Adipocyte (in vitro differentiated cells): ENCODE results near the gene ADCY5.
A peak's percentile ranks its signal among the peaks of the same experiment; 100 is the strongest.

Experiments used
- DNase-seq: peaks from one replicate; pipeline ENCODE4 v3.0.0-alpha.2; 2015; ENCODE audit warnings: low read depth
- H3K27me3 ChIP-seq: replicated peaks from 2 replicates; pipeline ENCODE4 v1.7.0; 2013; ENCODE audit warnings: mild to moderate bottlenecking, low read length, moderate library complexity; ENCODE audit not compliant: control insufficient read depth, insufficient read depth
- H3K36me3 ChIP-seq: 2 replicates; pipeline ENCODE4 v1.7.0; 2013; ENCODE audit warnings: low read length, mild to moderate bottlenecking, moderate library complexity; ENCODE audit not compliant: control insufficient read depth, insufficient read depth, severe bottlenecking
- H3K4me1 ChIP-seq: 2 replicates; pipeline ENCODE4 v1.7.0; 2013; ENCODE audit warnings: mild to moderate bottlenecking, low read length, moderate library complexity; ENCODE audit not compliant: control insufficient read depth, insufficient read depth
- H3K4me3 ChIP-seq: 2 replicates; pipeline ENCODE4 v1.7.0; 2013; ENCODE audit warnings: mild to moderate bottlenecking, low read length, moderate library complexity
- H3K9ac ChIP-seq: 2 replicates; pipeline ENCODE4 v1.7.0; 2013; ENCODE audit warnings: mild to moderate bottlenecking, low read length, moderate library complexity
- H3K9me3 ChIP-seq: 2 replicates; pipeline ENCODE4 v1.7.0; 2013; ENCODE audit warnings: mild to moderate bottlenecking, low read length, moderate library complexity; ENCODE audit not compliant: control insufficient read depth

The ADCY5 gene

GRCh38 chr3:123401836-123402530, 46.9 kb downstream of the ADCY5 start:
- Histone ChIP-seq H3K9ac (no peak overlapping the region), H3K27me3 (peaks cover 44% of the 10 kb centered on the region)
- no peak for DNase-seq

GRCh38 chr3:123400169-123400568, 48.7 kb downstream of the ADCY5 start:
- Histone ChIP-seq H3K4me1 (peaks cover 34% of the 10 kb centered on the region), H3K9me3 (no peaks in the 10 kb centered on the region), H3K4me3 (no peak overlapping the region), H3K27me3 (peaks cover 45% of the 10 kb centered on the region), H3K36me3 (no peaks in the 10 kb centered on the region), H3K9ac (peak overlapping the region; percentile 72)
- no peak for DNase-seq

More at GRCh38 chr3:123401836-123402530, 46.9 kb downstream of the ADCY5 start:
- peaks cover 42% of the 10 kb centered on the region for H3K4me1 ChIP-seq
- H3K9me3 ChIP-seq, result no peaks in the 10 kb centered on the region
- no peaks in the 10 kb centered on the region for H3K36me3 ChIP-seq
- no peak overlapping the region for H3K4me3 ChIP-seq

- no peaks in the 10 kb centered on the region for H3K36me3 ChIP-seq
- DNase-seq, result no peak
- no peaks in the 10 kb centered on the region for H3K9me3 ChIP-seq
- H3K4me3 ChIP-seq, result no peak overlapping the region
- peak overlapping the region; percentile 54 for H3K9ac ChIP-seq
- H3K4me1 ChIP-seq, result peaks cover 32% of the 10 kb centered on the region
- peaks cover 40% of the 10 kb centered on the region for H3K27me3 ChIP-seq
Observed at GRCh38 chr3:123399653-123400052, 49.2 kb downstream of the ADCY5 start.

GRCh38 chr3:123397921-123398785, 50.7 kb downstream of the ADCY5 start:
- Histone ChIP-seq H3K27me3 (peaks cover 34% of the 10 kb centered on the region), H3K9me3 (no peaks in the 10 kb centered on the region), H3K4me1 (peaks cover 26% of the 10 kb centered on the region), H3K4me3 (no peak overlapping the region), H3K9ac (peak overlapping the region; percentile 16), H3K36me3 (no peaks in the 10 kb centered on the region)
- no peak for DNase-seq

- no peaks in the 10 kb centered on the region for H3K9me3 ChIP-seq
- H3K4me1 ChIP-seq, result peaks cover 27% of the 10 kb centered on the region
- no peak for DNase-seq
- H3K4me3 ChIP-seq, result no peak overlapping the region
- peaks cover 31% of the 10 kb centered on the region for H3K27me3 ChIP-seq
- H3K9ac ChIP-seq, result peak overlapping the region; percentile 12
- no peaks in the 10 kb centered on the region for H3K36me3 ChIP-seq
Observed at GRCh38 chr3:123397050-123397590, 51.8 kb downstream of the ADCY5 start.

- peak overlapping the region; percentile 12 for H3K9ac ChIP-seq
- no peaks in the 10 kb centered on the region for H3K36me3 ChIP-seq
- no peaks in the 10 kb centered on the region for H3K9me3 ChIP-seq
- H3K27me3 ChIP-seq, result peaks cover 24% of the 10 kb centered on the region
- no peak overlapping the region for H3K4me3 ChIP-seq
- no peak for DNase-seq
- peaks cover 29% of the 10 kb centered on the region for H3K4me1 ChIP-seq
Observed at GRCh38 chr3:123396171-123397049, 52.5 kb downstream of the ADCY5 start.

GRCh38 chr3:123395235-123395634, 53.7 kb downstream of the ADCY5 start:
- no peak for DNase-seq
- no peaks in the 10 kb centered on the region for H3K36me3 ChIP-seq
- H3K9ac ChIP-seq, result no peak overlapping the region
- no peak overlapping the region for H3K4me3 ChIP-seq
- H3K9me3 ChIP-seq, result no peaks in the 10 kb centered on the region
- H3K27me3 ChIP-seq, result peaks cover 20% of the 10 kb centered on the region
- H3K4me1 ChIP-seq, result peaks cover 33% of the 10 kb centered on the region

- Histone ChIP-seq H3K9me3 (no peaks in the 10 kb centered on the region), H3K27me3 (peaks cover 22% of the 10 kb centered on the region), H3K4me1 (peaks cover 27% of the 10 kb centered on the region), H3K4me3 (no peak overlapping the region), H3K36me3 (no peaks in the 10 kb centered on the region), H3K9ac (no peak overlapping the region)
- no peak for DNase-seq
Observed at GRCh38 chr3:123394391-123395020, 54.4 kb downstream of the ADCY5 start.

- no peak for DNase-seq
- Histone ChIP-seq H3K4me3 (no peak overlapping the region), H3K27me3 (peaks cover 16% of the 10 kb centered on the region), H3K9me3 (no peaks in the 10 kb centered on the region), H3K4me1 (peaks cover 26% of the 10 kb centered on the region), H3K36me3 (no peaks in the 10 kb centered on the region), H3K9ac (peak overlapping the region; percentile 37)
Observed at GRCh38 chr3:123392871-123393620, 55.8 kb downstream of the ADCY5 start.

- H3K4me1 ChIP-seq, result peaks cover 22% of the 10 kb centered on the region
- H3K4me3 ChIP-seq, result no peak overlapping the region
- peaks cover 10% of the 10 kb centered on the region for H3K27me3 ChIP-seq
- H3K9me3 ChIP-seq, result no peaks in the 10 kb centered on the region
- DNase-seq, result no peak
- peak overlapping the region; percentile 37 for H3K9ac ChIP-seq
- H3K36me3 ChIP-seq, result no peaks in the 10 kb centered on the region
Observed at GRCh38 chr3:123392368-123392767, 56.5 kb downstream of the ADCY5 start.
